ENCODE measurements around the gene ITGA2. TPM values are rescaled to one million over a fixed set of nuclear protein-coding genes. Genes with fewer than 3 reads are reported as not detected.

ITGA2 gene
- total RNA-seq, 4 donors from 2014 or later: 0.34 to 0.88 (median 0.62) TPM

GRCh38 chr5:53120165-53120564 lies 131.0 kb downstream of the ITGA2 start:
- no peak for TF ChIP-seq CTCF (IDR thresholded peaks at IDR 0.05; ENCODE audit: low read depth)

- TF ChIP-seq CTCF (IDR thresholded peaks at IDR 0.05; ENCODE audit: low read depth): no peak
These were observed 134.6 kb downstream of the ITGA2 start for GRCh38 chr5:53123702-53124101.

- no peak for TF ChIP-seq CTCF (IDR thresholded peaks at IDR 0.05; ENCODE audit: low read depth)
These were observed 137.4 kb downstream of the ITGA2 start for GRCh38 chr5:53126521-53126920.

- no peak for TF ChIP-seq CTCF (IDR thresholded peaks at IDR 0.05; ENCODE audit: low read depth)
These were observed 138.0 kb downstream of the ITGA2 start for GRCh38 chr5:53127107-53127506.

GRCh38 chr5:53128481-53128880 lies 139.3 kb downstream of the ITGA2 start:
- no peak for TF ChIP-seq CTCF (IDR thresholded peaks at IDR 0.05; ENCODE audit: low read depth)

GRCh38 chr5:53130266-53130665 lies 141.1 kb downstream of the ITGA2 start:
- TF ChIP-seq CTCF (IDR thresholded peaks at IDR 0.05; ENCODE audit: low read depth): no peak

- TF ChIP-seq CTCF (IDR thresholded peaks at IDR 0.05; ENCODE audit: low read depth): no peak
These were observed 143.9 kb downstream of the ITGA2 start for GRCh38 chr5:53133020-53133419.

Other genes with a start within 250 kb of the ITGA2 start
- 100 to 1,000 TPM in 1 of 4 donors, 10 to 100 TPM in 3; 29.7 to 126 (median 47.1) TPM for gene ITGA1, start 201.4 kb upstream of the ITGA2 start, total RNA-seq
- gene PELO, start 201.4 kb upstream of the ITGA2 start, total RNA-seq: 10 to 100 TPM in 3 of 4 donors, 1 to 10 TPM in 1; 8.8 to 23.9 (median 11.9) TPM
- gene MOCS2, start 120.4 kb downstream of the ITGA2 start, total RNA-seq: 10 to 100 TPM; 30.5 to 82.8 (median 41.5) TPM

All from subcutaneous adipose tissue (tissue), 4 donors.